ENCODE measurements around the gene POMT2. TPM values are rescaled to one million over a fixed set of nuclear protein-coding genes. Genes with fewer than 3 reads are reported as not detected.

Gene POMT2
- total RNA-seq, 4 donors from 2014 or later: 19.1 to 36.4 (median 25.7) TPM

DNA sequence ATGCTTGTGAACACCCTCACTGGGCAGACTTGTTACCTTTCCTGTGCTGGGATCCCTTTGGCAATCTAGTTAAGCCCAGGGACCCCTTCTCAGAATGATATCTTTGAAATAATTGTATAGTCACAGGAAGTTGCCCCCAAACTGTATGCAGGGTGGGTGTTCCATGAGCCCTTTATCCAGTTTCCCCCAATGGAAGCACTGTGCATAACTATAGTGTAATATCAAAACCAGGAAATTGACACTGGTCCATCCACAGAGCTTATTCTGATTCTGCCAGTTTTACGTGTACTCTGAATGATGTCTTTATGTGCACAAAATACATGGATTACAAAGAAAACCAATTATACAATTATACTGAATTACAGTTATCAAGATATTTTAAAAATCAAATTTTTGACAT, 73.9 kb downstream of the POMT2 start:
- Histone ChIP-seq H3K27ac (no peak overlapping the region), H3K4me1 (no peaks in the 10 kb centered on the region), H3K36me3 (no peaks in the 10 kb centered on the region), H3K4me3 (replicated peaks in 1 of 3) (no peak overlapping the region), H3K9me3 (no peaks in the 10 kb centered on the region), H3K27me3 (no peaks in the 10 kb centered on the region)
- no peak for DNase-seq
- intact Hi-C loops (cut with DNase I): no loop called here
- TF ChIP-seq POLR2A (IDR thresholded peaks at IDR 0.05) (no peak), CTCF (IDR thresholded peaks at IDR 0.05) (no peak)
- WGBS, 2 donors: 95 to 98% methylated on average over 1 of the region's 1 CpG

DNA sequence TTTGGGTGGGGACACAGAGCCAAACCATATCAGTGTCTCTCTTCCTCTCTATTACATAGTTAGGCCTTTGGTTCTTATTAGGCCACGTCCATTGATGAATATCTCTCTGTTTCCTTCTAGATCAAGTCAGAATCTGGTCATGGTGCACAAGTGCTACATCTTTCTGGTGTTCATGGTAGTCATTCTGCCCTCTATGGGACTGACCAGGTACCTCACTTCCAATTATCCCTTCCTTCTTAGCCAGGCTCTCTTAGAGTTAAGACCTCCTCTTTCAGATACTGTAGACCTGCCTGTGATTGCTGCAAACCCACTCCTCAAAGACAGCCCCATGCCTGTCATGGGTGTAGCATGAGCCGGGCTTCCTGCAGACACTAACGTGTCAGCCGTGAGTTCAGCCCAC, 74.9 kb downstream of the POMT2 start:
- TF ChIP-seq CTCF (IDR thresholded peaks at IDR 0.05) (no peak), POLR2A (IDR thresholded peaks at IDR 0.05) (no peak)
- DNase-seq: no peak
- intact Hi-C loops (cut with DNase I): no loop called here
- 82 to 83% methylated on average over 4 of the region's 4 CpGs for WGBS, 2 donors
- H3K4me1 ChIP-seq: no peaks in the 10 kb centered on the region
- no peaks in the 10 kb centered on the region for H3K9me3 ChIP-seq
- no peaks in the 10 kb centered on the region for H3K27me3 ChIP-seq
- H3K27ac ChIP-seq: no peak overlapping the region
- no peaks in the 10 kb centered on the region for H3K36me3 ChIP-seq
- H3K4me3 ChIP-seq (replicated peaks in 1 of 3): no peak overlapping the region

DNA sequence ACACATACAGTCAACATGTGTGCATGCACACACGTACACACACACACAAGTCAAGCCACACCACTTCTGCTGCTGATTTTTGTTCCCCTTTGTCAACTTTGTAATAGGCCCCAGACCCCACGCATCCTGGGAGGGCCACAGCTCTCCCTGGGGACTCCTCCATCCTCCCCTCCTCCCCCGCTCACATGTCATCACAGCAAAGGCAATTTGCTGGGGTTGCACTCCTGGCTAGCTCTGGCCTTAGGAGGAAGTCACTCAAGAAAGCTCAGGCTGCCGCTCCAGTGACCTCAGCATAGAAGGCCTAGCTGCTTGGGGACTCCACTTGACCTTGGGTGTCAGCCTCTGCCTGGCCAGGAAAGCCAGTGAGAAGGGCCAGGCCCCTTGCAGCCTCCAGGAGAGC, 76.8 kb downstream of the POMT2 start:
- TF ChIP-seq POLR2A (IDR thresholded peaks at IDR 0.05) (no peak), CTCF (IDR thresholded peaks at IDR 0.05) (no peak)
- Histone ChIP-seq H3K9me3 (no peaks in the 10 kb centered on the region), H3K4me1 (no peaks in the 10 kb centered on the region), H3K27ac (no peak overlapping the region), H3K4me3 (replicated peaks in 1 of 3) (no peak overlapping the region), H3K36me3 (no peaks in the 10 kb centered on the region), H3K27me3 (no peaks in the 10 kb centered on the region)
- intact Hi-C loops (cut with DNase I): no loop called here
- no peak for DNase-seq
- WGBS, 2 donors: 76 to 88% methylated on average over 4 of the region's 4 CpGs

DNA sequence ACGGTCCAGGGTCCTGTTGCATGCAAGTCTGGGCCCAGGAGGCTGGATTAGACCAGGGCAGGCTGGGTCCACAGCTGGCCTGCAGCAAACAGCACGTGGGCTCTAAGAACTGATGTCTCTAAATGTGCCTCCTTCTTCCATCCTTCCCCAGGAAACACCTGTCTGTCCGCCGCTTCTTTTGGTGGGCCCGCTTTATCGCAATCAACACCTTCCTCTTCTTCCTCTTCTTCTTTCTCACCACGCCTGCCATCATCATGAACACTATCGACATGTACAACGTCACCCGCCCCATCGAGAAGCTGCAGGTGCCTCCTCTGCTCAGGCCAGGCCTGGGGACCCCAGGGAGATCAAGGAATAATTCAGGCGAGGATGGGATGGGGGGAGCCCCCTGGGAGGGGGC, 77.9 kb downstream of the POMT2 start:
- H3K36me3 ChIP-seq: no peaks in the 10 kb centered on the region
- no peaks in the 10 kb centered on the region for H3K27me3 ChIP-seq
- no peak overlapping the region for H3K27ac ChIP-seq
- no peak for TF ChIP-seq POLR2A (IDR thresholded peaks at IDR 0.05)
- no peak for TF ChIP-seq CTCF (IDR thresholded peaks at IDR 0.05)
- intact Hi-C loops (cut with DNase I): no loop called here
- H3K9me3 ChIP-seq: no peaks in the 10 kb centered on the region
- H3K4me3 ChIP-seq (replicated peaks in 1 of 3): no peak overlapping the region
- no peak for DNase-seq
- no peaks in the 10 kb centered on the region for H3K4me1 ChIP-seq
- 81 to 90% methylated on average over 12 of the region's 12 CpGs for WGBS, 2 donors

DNA sequence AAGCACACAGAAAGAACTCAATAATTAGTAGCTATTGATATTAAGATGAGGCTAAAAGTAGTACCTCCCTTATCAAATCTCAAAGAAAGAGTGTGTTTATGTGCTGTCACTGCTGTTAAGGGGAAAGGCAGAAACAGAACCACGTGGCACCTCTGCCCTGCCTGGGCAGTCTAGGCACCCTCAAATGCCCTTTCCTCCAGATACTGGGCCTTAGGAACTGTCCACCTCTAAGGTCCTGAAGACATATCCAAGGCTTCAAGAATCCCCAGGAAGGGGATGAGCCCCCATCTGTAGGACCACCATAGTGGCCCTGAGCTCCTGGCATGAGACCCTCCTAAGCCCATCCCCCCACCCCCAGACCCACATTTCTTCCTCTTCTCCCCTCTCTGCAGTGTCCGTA, 78.7 kb downstream of the POMT2 start:
- no peak for DNase-seq
- Histone ChIP-seq H3K4me1 (no peaks in the 10 kb centered on the region), H3K27me3 (no peaks in the 10 kb centered on the region), H3K36me3 (no peaks in the 10 kb centered on the region), H3K27ac (no peak overlapping the region), H3K4me3 (replicated peaks in 1 of 3) (no peak overlapping the region), H3K9me3 (no peaks in the 10 kb centered on the region)
- intact Hi-C loops (cut with DNase I): no loop called here
- 53 to 68% methylated on average over 2 of the region's 2 CpGs for WGBS, 2 donors
- TF ChIP-seq CTCF (IDR thresholded peaks at IDR 0.05) (no peak), POLR2A (IDR thresholded peaks at IDR 0.05) (no peak)
